Keratinocyte (primary cell): ENCODE measurements around the gene TMEM30B. TPM values are rescaled to one million over a fixed set of nuclear protein-coding genes. Genes with fewer than 3 reads are reported as not detected.

Experiments
- DNase-seq: peaks from one replicate; pipeline ENCODE4 v3.0.0-alpha.2; 2011; ENCODE audit warnings: low read depth, missing footprints, low spot score
- FAIRE-seq: peaks from 2 replicates; lab custom pipeline; 2011; peaks lifted over from hg19 to GRCh38; lab: Jason Lieb, UNC
- H2AFZ ChIP-seq: 2 replicates; pipeline ENCODE4 v1.6.0; 2012; ENCODE audit warnings: low read length, control low read depth, inconsistent platforms; ENCODE audit not compliant: control insufficient read depth
- H3K27ac ChIP-seq: 2 replicates; pipeline ENCODE4 v1.5.1; 2011; ENCODE audit warnings: low read length; ENCODE audit not compliant: control insufficient read depth, insufficient read depth
- H3K27me3 ChIP-seq: 3 replicates; pipeline ENCODE4 v1.6.0; 2011; ENCODE audit warnings: low read length; ENCODE audit not compliant: control insufficient read depth, insufficient read depth; ENCODE audit errors: extremely low read depth
- H3K36me3 ChIP-seq, 2 experiments: 2 replicates in 1 of 2; 3 replicates in 1 of 2; pipeline ENCODE4 v1.5.1; 2011; ENCODE audit warnings: low read length in 2 of 2, mild to moderate bottlenecking in 1 of 2; ENCODE audit not compliant: control insufficient read depth in 2 of 2, insufficient read depth in 2 of 2; ENCODE audit errors: extremely low read depth in 1 of 2
- H3K4me1 ChIP-seq: 3 replicates; pipeline ENCODE4 v1.5.1; 2011; ENCODE audit warnings: low read length; ENCODE audit not compliant: control insufficient read depth, insufficient read depth; ENCODE audit errors: extremely low read depth
- H3K4me2 ChIP-seq: 3 replicates; pipeline ENCODE4 v1.6.0; 2011; ENCODE audit warnings: low read depth, low read length; ENCODE audit not compliant: control insufficient read depth, insufficient read depth; ENCODE audit errors: extremely low read depth
- H3K4me3 ChIP-seq, 3 experiments: fragments of 200-600 bp in 1 of 3; sonication (generic) in 1 of 3; 2 replicates in 2 of 3; 3 replicates in 1 of 3; pipeline ENCODE4 v1.5.1; 2011 to 2016; ENCODE audit warnings: low read length in 3 of 3, mild to moderate bottlenecking in 3 of 3, control low read depth in 2 of 3, inconsistent platforms in 1 of 3, low read depth in 1 of 3, mixed read lengths in 1 of 3, mixed run types in 1 of 3, moderate library complexity in 1 of 3; ENCODE audit not compliant: control insufficient read depth in 2 of 3, insufficient read depth in 2 of 3; ENCODE audit errors: extremely low read depth in 1 of 3
- H3K79me2 ChIP-seq: 2 replicates; pipeline ENCODE4 v1.6.0; 2012; ENCODE audit warnings: low read length; ENCODE audit not compliant: control insufficient read depth, insufficient read depth
- H3K9ac ChIP-seq: 3 replicates; pipeline ENCODE4 v1.6.0; 2011; ENCODE audit warnings: low read length; ENCODE audit not compliant: control insufficient read depth, insufficient read depth; ENCODE audit errors: extremely low read depth
- H3K9me1 ChIP-seq: 3 replicates; pipeline ENCODE4 v1.6.0; 2011; ENCODE audit warnings: low read length; ENCODE audit not compliant: control insufficient read depth, insufficient read depth; ENCODE audit errors: extremely low read depth
- H3K9me3 ChIP-seq: 2 replicates; pipeline ENCODE4 v1.5.1; 2012; ENCODE audit warnings: low read depth, low read length; ENCODE audit not compliant: control insufficient read depth
- H4K20me1 ChIP-seq: 3 replicates; pipeline ENCODE4 v1.6.0; 2011; ENCODE audit warnings: low read length; ENCODE audit not compliant: control insufficient read depth, insufficient read depth; ENCODE audit errors: extremely low read depth
- EZH2 ChIP-seq: IDR thresholded peaks from one replicate; pipeline ENCODE4 v1.6.1; 2012; ENCODE audit warnings: inconsistent platforms, mild to moderate bottlenecking, low read length, moderate library complexity
- dilution Hi-C: fragments of 300-500 bp; cut with MboI; formaldehyde crosslinking; loops from one replicate; pipeline ENCODE4 v1.7.0; 2020; ENCODE audit warnings: low sequenced_read_pairs; ENCODE audit not compliant: extremely low pct_ligation_motif_present
- polyA minus RNA-seq, 3 experiments: library from RNA; depleted of rRNA, polyadenylated mRNA; stranded (reverse); fragments of >200 nt; gene quantifications; 1 replicate in 1 of 3; 2 replicates in 1 of 3; 3 replicates in 1 of 3; pipeline ENCODE4 v1.2.3, GENCODE V29; 2011
- polyA plus RNA-seq, 5 experiments: library from polyadenylated mRNA; depleted of rRNA in 3 of 5; stranded (reverse) in 3 of 5; stranded (forward) in 1 of 5; unstranded in 1 of 5; fragments of >200 nt; gene quantifications; 1 replicate in 1 of 5; 2 replicates in 3 of 5; 3 replicates in 1 of 5; pipeline versions ENCODE4 v1.2.1 to v1.2.3, GENCODE V29; 2011 to 2012; ENCODE audit warnings: missing spikeins in 2 of 5, low read depth in 1 of 5, low replicate concordance in 1 of 5
- TF ChIP-seq, protein P1 (sequence below), 3 experiments: IDR thresholded peaks in 1 of 3; conservative IDR thresholded peaks in 1 of 3; optimal IDR thresholded peaks in 1 of 3; 2 replicates in 2 of 3; 3 replicates in 1 of 3; pipeline versions ENCODE3 to v1.5.1; 2011; ENCODE audit warnings: low read length in 3 of 3, mild to moderate bottlenecking in 3 of 3, moderate library complexity in 2 of 3, control low read depth in 1 of 3, inconsistent platforms in 1 of 3; ENCODE audit not compliant: insufficient read depth in 2 of 3; ENCODE audit errors: extremely low read depth in 1 of 3

The TMEM30B gene, protein sequence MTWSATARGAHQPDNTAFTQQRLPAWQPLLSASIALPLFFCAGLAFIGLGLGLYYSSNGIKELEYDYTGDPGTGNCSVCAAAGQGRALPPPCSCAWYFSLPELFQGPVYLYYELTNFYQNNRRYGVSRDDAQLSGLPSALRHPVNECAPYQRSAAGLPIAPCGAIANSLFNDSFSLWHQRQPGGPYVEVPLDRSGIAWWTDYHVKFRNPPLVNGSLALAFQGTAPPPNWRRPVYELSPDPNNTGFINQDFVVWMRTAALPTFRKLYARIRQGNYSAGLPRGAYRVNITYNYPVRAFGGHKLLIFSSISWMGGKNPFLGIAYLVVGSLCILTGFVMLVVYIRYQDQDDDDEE
- polyA plus RNA-seq (5.6 to 8.7 TPM (median 8.1 TPM) in 3 replicates), polyA minus RNA-seq (5.2 to 23.4 TPM (median 6.1 TPM) in 3 replicates)
- 5.7 TPM for polyA plus RNA-seq (2011; ENCODE audit: low read depth)
- polyA plus RNA-seq (2011; cell fraction: cytosol; rRNA removed), result 6.8 and 8.1 TPM in 2 replicates
- polyA plus RNA-seq (2011; cell fraction: nucleus; rRNA removed), result 8.0 and 8.3 TPM in 2 replicates
- polyA plus RNA-seq (2012; ENCODE audit: low replicate concordance), result 12.9 and 13.9 TPM in 2 replicates
- 25.9 TPM for polyA minus RNA-seq (2011; cell fraction: cytosol; rRNA and poly(A)+ RNA removed)
- polyA minus RNA-seq (2011; cell fraction: nucleus; rRNA and poly(A)+ RNA removed), result 11.1 and 12.2 TPM in 2 replicates

DNA sequence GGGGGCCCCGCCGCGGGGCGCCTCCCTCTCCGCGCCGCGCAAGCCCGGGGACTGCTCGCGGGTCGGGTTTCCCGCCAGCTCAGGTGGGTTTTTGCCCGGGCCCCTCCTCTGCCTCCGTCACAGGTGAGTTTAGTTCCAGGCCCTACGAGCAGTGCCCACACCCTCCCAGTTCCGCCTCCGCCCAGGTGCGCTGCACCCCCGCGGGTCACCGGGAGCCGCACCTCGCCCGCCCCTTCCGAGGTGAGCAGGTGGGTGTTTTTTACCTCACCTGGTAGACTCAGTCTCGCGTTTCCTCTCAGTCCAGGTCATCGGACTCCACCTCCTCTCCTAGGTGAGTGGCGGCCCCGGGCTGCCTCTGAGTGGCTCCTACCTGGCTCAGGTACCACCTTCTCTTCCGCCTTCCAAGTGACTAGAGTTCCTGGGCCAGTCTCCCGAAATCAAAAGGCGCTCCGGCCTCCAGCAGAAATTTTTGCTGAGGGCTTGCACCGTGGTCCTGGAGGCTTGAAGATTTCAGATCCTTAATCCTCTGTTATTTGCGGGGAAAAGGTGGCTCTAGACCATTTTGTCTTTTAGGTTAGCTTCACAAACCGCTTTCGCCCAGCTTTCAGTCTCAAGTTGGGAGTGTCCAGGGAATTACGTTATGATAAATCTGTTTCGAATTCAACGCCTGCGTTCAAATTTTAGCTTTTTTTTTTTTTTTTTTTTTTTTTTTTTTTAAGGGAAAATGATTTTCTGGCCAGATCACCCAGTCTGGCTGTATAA, at the start of gene TMEM30B:
Gene TMEM30B (minus strand): TSS at position 153 of the 762 bp plus-strand sequence. CDS start 191 bp downstream, outside the sequence.
- no peaks in the 10 kb centered on the region for H3K9me3 ChIP-seq
- H3K9me1 ChIP-seq, result no peaks in the 10 kb centered on the region
- H3K79me2 ChIP-seq, result peaks cover 20% of the 10 kb centered on the region
- peak within 1 kb of the TSS; percentile 83 for H3K27ac ChIP-seq
- H3K4me2 ChIP-seq, result peak within 1 kb of the TSS; percentile 99
- H3K4me1 ChIP-seq, result peaks cover 25% of the 10 kb centered on the region
- dilution Hi-C loops, result no loop called here
- peak within 1 kb of the TSS; percentile 65 for H2AFZ ChIP-seq
- FAIRE-seq (peak; percentile 93), DNase-seq (peak; percentile 69)
- H3K36me3 ChIP-seq, result no peaks in the 10 kb centered on the region
- TF ChIP-seq EZH2, result no peak
- TF ChIP-seq, protein P1, sequence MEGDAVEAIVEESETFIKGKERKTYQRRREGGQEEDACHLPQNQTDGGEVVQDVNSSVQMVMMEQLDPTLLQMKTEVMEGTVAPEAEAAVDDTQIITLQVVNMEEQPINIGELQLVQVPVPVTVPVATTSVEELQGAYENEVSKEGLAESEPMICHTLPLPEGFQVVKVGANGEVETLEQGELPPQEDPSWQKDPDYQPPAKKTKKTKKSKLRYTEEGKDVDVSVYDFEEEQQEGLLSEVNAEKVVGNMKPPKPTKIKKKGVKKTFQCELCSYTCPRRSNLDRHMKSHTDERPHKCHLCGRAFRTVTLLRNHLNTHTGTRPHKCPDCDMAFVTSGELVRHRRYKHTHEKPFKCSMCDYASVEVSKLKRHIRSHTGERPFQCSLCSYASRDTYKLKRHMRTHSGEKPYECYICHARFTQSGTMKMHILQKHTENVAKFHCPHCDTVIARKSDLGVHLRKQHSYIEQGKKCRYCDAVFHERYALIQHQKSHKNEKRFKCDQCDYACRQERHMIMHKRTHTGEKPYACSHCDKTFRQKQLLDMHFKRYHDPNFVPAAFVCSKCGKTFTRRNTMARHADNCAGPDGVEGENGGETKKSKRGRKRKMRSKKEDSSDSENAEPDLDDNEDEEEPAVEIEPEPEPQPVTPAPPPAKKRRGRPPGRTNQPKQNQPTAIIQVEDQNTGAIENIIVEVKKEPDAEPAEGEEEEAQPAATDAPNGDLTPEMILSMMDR (optimal IDR thresholded peaks at IDR 0.05 in 1 of 3, IDR thresholded peaks at IDR 0.05 in 1 of 3, conservative IDR thresholded peaks at IDR 0.05 in 1 of 3; ENCODE audit: extremely low read depth in 1 of 3, insufficient read depth in 2 of 3, low read length in 3 of 3), result no peak
- H4K20me1 ChIP-seq, result peaks cover 5% of the 10 kb centered on the region
- peak within 1 kb of the TSS; percentile 62 to 82 (median 80) for H3K4me3 ChIP-seq
- peak within 1 kb of the TSS; percentile 81 for H3K9ac ChIP-seq
- H3K27me3 ChIP-seq, result no peaks in the 10 kb centered on the region

DNA sequence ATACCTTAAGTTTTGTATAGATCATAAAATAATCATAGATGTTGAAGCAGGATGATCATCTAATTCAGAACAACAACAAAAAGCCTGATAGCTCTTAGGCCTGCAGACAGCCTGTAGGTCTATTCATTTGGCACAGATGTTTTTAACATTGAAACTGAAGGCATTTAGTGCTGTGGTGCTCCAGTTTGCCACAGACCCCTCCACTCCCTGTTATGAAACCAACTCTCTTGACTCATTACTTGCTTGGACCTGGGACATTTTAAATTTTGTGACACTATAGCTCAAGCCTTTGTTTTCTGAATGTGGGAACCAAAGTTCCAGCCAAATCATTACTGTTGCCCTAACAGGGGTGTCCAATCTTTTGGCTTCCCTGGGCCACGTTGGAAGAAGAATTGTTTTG, 49.4 kb upstream of the TMEM30B start:
- Histone ChIP-seq H3K4me1 (no peaks in the 10 kb centered on the region), H3K9ac (no peak overlapping the region), H3K79me2 (peaks cover 22% of the 10 kb centered on the region), H3K9me1 (no peaks in the 10 kb centered on the region), H3K9me3 (no peaks in the 10 kb centered on the region), H3K36me3 (no peaks in the 10 kb centered on the region), H4K20me1 (no peaks in the 10 kb centered on the region), H3K4me3 (no peak overlapping the region), H3K27me3 (no peaks in the 10 kb centered on the region), H2AFZ (no peak overlapping the region), H3K4me2 (no peak overlapping the region), H3K27ac (no peak overlapping the region)
- TF ChIP-seq, protein P1 (optimal IDR thresholded peaks at IDR 0.05 in 1 of 3, IDR thresholded peaks at IDR 0.05 in 1 of 3, conservative IDR thresholded peaks at IDR 0.05 in 1 of 3; ENCODE audit: extremely low read depth in 1 of 3, insufficient read depth in 2 of 3, low read length in 3 of 3), result no peak
- TF ChIP-seq EZH2, result no peak
- dilution Hi-C loops, result no loop called here
- no peak for FAIRE-seq
- no peak for DNase-seq
